ENCODE data around the gene ZMIZ1. TPM values are rescaled to one million over a fixed set of nuclear protein-coding genes. Genes with fewer than 3 reads are reported as not detected.

ZMIZ1 gene
- polyA plus RNA-seq, 2 of the 4 experiments (the other 2 are of a cell fraction) = 8.1 to 30.3 TPM

DNA sequence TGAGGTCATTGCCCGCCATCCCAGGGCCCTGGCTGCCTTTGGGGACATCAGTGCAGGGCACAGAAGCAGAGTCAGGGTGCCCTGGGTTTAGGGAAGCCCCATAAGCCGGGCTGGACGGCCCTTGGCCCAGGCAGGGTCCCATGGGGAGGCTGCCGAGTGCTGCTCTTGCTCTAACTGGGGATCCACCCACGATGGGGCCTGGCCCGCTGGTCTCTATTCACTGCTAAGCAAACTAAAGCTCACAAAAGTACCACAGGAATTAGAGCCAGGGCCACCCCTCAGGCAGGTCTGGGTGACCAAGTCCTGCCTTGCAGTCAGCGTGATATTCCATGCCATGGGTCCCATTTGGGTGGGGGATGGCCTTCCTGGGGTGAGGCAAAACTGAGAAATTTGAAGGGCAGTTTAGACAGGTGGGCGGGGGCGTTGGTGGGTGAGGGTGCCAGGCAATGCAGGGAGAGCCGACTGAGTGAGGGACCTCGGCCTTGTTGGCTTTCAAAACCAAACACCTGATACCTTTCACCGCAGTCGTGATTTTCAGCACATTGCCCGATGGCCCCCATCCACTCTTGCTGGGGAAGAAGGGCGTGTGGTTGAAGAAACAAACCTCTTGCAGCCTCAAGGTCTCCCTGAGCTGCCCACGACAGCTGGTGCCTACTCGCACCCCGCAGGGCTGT lies 185.7 kb downstream of the ZMIZ1 start:
- TF ChIP-seq CHD2 (IDR thresholded peaks at IDR 0.05; ENCODE audit: low read length, partially characterized antibody) (no peak), HDAC2 (IDR thresholded peaks at IDR 0.05) (no peak)
- 91% methylated on average over 15 of the region's 18 CpGs for WGBS (ENCODE audit: missing lambda C conversion rate)
- CTCF ChIA-PET = no interaction called here
- Histone ChIP-seq H3K4me3 (no peak overlapping the region), H3K4me2 (no peak overlapping the region), H3K4me1 (no peaks in the 10 kb centered on the region), H3K9me3 (no peaks in the 10 kb centered on the region), H3K27ac (no peak overlapping the region)
- ATAC-seq (no peak), DNase-seq (ENCODE audit: low read depth in 1 of 2, low spot score in 1 of 2) (no peak), FAIRE-seq (no peak)
- POLR2A ChIA-PET = no interaction called here

DNA sequence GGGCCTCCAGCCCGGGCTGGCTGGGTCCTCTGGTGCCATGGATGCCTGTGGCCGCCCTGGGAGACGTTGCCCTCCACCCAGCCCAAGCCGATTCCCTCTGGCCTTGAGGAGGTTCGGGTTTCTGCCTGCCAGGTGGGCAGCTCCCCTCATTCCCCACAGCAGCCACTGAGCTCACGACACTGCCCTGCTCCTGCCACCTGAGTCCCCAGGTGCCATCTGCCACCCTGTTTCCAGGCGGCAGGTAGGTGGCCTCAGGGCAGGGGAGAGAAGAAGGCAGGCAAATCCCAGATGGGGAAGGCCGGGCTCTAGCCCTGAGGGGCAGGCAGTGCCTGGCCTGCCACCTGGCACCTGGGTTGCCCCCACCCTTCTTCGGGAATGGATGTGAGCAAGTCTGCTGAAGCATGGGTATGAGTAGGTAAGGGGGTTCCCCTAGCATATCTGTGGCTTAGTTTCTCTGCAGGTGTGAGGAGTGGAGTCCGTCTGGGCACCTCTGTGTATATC lies 186.3 kb downstream of the ZMIZ1 start:
- CTCF ChIA-PET = no interaction called here
- 90% methylated on average over 9 of the region's 10 CpGs for whole genome bisulfite sequencing (ENCODE audit: missing lambda C conversion rate)
- TF ChIP-seq SMC3 (IDR thresholded peaks at IDR 0.05) (no peak), EP300 (IDR thresholded peaks at IDR 0.05) (no peak), ESRRA (IDR thresholded peaks at IDR 0.05; ENCODE audit: borderline replicate concordance, low read length) (no peak), KDM5A (IDR thresholded peaks at IDR 0.05) (no peak), HDAC2 (IDR thresholded peaks at IDR 0.05) (no peak), EHMT2 (IDR thresholded peaks at IDR 0.05; ENCODE audit: low read depth) (no peak), CBX2 (IDR thresholded peaks at IDR 0.05; ENCODE audit: borderline replicate concordance, low read depth) (no peak), HEYL (CRISPR knock-in tag; IDR thresholded peaks at IDR 0.05) (no peak), ZNF302 (CRISPR knock-in tag; IDR thresholded peaks at IDR 0.05) (no peak), NR3C1 (IDR thresholded peaks at IDR 0.05) (no peak), MYC (IDR thresholded peaks at IDR 0.05; ENCODE audit: borderline replicate concordance, low read length) (no peak), HOXA7 (CRISPR knock-in tag; IDR thresholded peaks at IDR 0.05) (no peak), POLR2A (IDR thresholded peaks at IDR 0.05; ENCODE audit: low read length) (no peak)
- TF ChIP-seq, protein P1, sequence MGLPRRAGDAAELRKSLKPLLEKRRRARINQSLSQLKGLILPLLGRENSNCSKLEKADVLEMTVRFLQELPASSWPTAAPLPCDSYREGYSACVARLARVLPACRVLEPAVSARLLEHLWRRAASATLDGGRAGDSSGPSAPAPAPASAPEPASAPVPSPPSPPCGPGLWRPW (IDR thresholded peaks at IDR 0.05) = no peak
- TF ChIP-seq, protein P2, sequence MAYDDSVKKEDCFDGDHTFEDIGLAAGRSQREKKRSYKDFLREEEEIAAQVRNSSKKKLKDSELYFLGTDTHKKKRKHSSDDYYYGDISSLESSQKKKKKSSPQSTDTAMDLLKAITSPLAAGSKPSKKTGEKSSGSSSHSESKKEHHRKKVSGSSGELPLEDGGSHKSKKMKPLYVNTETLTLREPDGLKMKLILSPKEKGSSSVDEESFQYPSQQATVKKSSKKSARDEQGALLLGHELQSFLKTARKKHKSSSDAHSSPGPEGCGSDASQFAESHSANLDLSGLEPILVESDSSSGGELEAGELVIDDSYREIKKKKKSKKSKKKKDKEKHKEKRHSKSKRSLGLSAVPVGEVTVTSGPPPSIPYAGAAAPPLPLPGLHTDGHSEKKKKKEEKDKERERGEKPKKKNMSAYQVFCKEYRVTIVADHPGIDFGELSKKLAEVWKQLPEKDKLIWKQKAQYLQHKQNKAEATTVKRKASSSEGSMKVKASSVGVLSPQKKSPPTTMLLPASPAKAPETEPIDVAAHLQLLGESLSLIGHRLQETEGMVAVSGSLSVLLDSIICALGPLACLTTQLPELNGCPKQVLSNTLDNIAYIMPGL (CRISPR knock-in tag; IDR thresholded peaks at IDR 0.05; ENCODE audit: borderline replicate concordance) = no peak
- TF ChIP-seq, protein P3, sequence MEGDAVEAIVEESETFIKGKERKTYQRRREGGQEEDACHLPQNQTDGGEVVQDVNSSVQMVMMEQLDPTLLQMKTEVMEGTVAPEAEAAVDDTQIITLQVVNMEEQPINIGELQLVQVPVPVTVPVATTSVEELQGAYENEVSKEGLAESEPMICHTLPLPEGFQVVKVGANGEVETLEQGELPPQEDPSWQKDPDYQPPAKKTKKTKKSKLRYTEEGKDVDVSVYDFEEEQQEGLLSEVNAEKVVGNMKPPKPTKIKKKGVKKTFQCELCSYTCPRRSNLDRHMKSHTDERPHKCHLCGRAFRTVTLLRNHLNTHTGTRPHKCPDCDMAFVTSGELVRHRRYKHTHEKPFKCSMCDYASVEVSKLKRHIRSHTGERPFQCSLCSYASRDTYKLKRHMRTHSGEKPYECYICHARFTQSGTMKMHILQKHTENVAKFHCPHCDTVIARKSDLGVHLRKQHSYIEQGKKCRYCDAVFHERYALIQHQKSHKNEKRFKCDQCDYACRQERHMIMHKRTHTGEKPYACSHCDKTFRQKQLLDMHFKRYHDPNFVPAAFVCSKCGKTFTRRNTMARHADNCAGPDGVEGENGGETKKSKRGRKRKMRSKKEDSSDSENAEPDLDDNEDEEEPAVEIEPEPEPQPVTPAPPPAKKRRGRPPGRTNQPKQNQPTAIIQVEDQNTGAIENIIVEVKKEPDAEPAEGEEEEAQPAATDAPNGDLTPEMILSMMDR (IDR thresholded peaks at IDR 0.05) = no peak
- Histone ChIP-seq H3K9me3 (no peaks in the 10 kb centered on the region), H3K4me2 (no peak overlapping the region), H3K4me3 (no peak overlapping the region), H3K27ac (no peak overlapping the region), H3K4me1 (no peaks in the 10 kb centered on the region)
- DNase-seq (ENCODE audit: low read depth in 1 of 2, low spot score in 1 of 2) (no peak), FAIRE-seq (no peak), ATAC-seq (no peak)
- POLR2A ChIA-PET = no interaction called here

- CTCF ChIA-PET = no interaction called here
- Histone ChIP-seq H3K4me1 (no peaks in the 10 kb centered on the region), H3K4me2 (no peak overlapping the region), H3K27ac (no peak overlapping the region), H3K4me3 (no peak overlapping the region), H3K9me3 (no peaks in the 10 kb centered on the region)
- ATAC-seq (no peak), DNase-seq (ENCODE audit: low read depth in 1 of 2, low spot score in 1 of 2) (no peak), FAIRE-seq (no peak)
- POLR2A ChIA-PET = no interaction called here
- no peak for TF ChIP-seq ZNF302 (CRISPR knock-in tag; IDR thresholded peaks at IDR 0.05)
- no peak for TF ChIP-seq CHD4 (IDR thresholded peaks at IDR 0.05; ENCODE audit: borderline replicate concordance)
- TF ChIP-seq FOSB (CRISPR knock-in tag; IDR thresholded peaks at IDR 0.05) = no peak
- no peak for TF ChIP-seq HOXB13 (CRISPR knock-in tag; IDR thresholded peaks at IDR 0.05; ENCODE audit: low read depth)
- TF ChIP-seq RAD21 (conservative IDR thresholded peaks at IDR 0.05 in 1 of 2, IDR thresholded peaks at IDR 0.05 in 1 of 2) = no peak
- no peak for TF ChIP-seq POLR2A (IDR thresholded peaks at IDR 0.05; ENCODE audit: low read length)
- WGBS (ENCODE audit: missing lambda C conversion rate) = 100% methylated on average over 3 of the region's 3 CpGs
These were observed 187.6 kb downstream of the ZMIZ1 start for GRCh38 chr10:79256264-79256806.
